Measurements from ENCODE around the gene KIAA0753.
"Not testable (repeated sequence)": the region's sequence is repeated elsewhere in the genome, so short reads cannot be mapped to it uniquely, and the experiment has no call there.

KIAA0753 gene

GRCh38 chr17:6596941-6597340 lies 43.6 kb downstream of the KIAA0753 start:
- DNase-seq (ENCODE audit: low spot score): no peak

GRCh38 chr17:6596511-6596910 lies 44.0 kb downstream of the KIAA0753 start:
- DNase-seq (ENCODE audit: low spot score): no peak

- DNase-seq (ENCODE audit: low spot score): no peak
Measured at GRCh38 chr17:6596081-6596480, 44.4 kb downstream of the KIAA0753 start.

- DNase-seq (ENCODE audit: low spot score): not testable (repeated sequence)
Measured at GRCh38 chr17:6593371-6593770, 47.1 kb downstream of the KIAA0753 start.

GRCh38 chr17:6592173-6592572 lies 48.3 kb downstream of the KIAA0753 start:
- no peak for DNase-seq (ENCODE audit: low spot score)

GRCh38 chr17:6591599-6592158 lies 48.8 kb downstream of the KIAA0753 start:
- no peak for DNase-seq (ENCODE audit: low spot score)

- DNase-seq (ENCODE audit: low spot score): no peak
Measured at GRCh38 chr17:6589266-6589946, 51.1 kb downstream of the KIAA0753 start.

- DNase-seq (ENCODE audit: low spot score): no peak
Measured at GRCh38 chr17:6588165-6588564, 52.3 kb downstream of the KIAA0753 start.

- no peak for DNase-seq (ENCODE audit: low spot score)
Measured at GRCh38 chr17:6587310-6587709, 53.2 kb downstream of the KIAA0753 start.

GRCh38 chr17:6583411-6583810 lies 57.1 kb downstream of the KIAA0753 start:
- DNase-seq (ENCODE audit: low spot score): no peak

GRCh38 chr17:6580625-6581024 lies 59.9 kb downstream of the KIAA0753 start:
- DNase-seq (ENCODE audit: low spot score): no peak

GRCh38 chr17:6578491-6578890 lies 62.0 kb downstream of the KIAA0753 start:
- DNase-seq (ENCODE audit: low spot score): no peak

- DNase-seq (ENCODE audit: low spot score): peak; percentile 44
Measured at GRCh38 chr17:6577686-6578263, 62.7 kb downstream of the KIAA0753 start.

- DNase-seq (ENCODE audit: low spot score): no peak
Measured at GRCh38 chr17:6576038-6576785, 64.3 kb downstream of the KIAA0753 start.

- DNase-seq (ENCODE audit: low spot score): no peak
Measured at GRCh38 chr17:6575596-6575988, 64.9 kb downstream of the KIAA0753 start.

- peak; percentile 40 for DNase-seq (ENCODE audit: low spot score)
Measured at GRCh38 chr17:6574687-6575595, 65.6 kb downstream of the KIAA0753 start.

- DNase-seq (ENCODE audit: low spot score): no peak
Measured at GRCh38 chr17:6573982-6574686, 66.4 kb downstream of the KIAA0753 start.

- not testable (repeated sequence) for DNase-seq (ENCODE audit: low spot score)
Measured at GRCh38 chr17:6573495-6573894, 67.0 kb downstream of the KIAA0753 start.

- no peak for DNase-seq (ENCODE audit: low spot score)
Measured at GRCh38 chr17:6572972-6573370, 67.5 kb downstream of the KIAA0753 start.

GRCh38 chr17:6571452-6571781 lies 69.1 kb downstream of the KIAA0753 start:
- no peak for DNase-seq (ENCODE audit: low spot score)

GRCh38 chr17:6570731-6571451 lies 69.6 kb downstream of the KIAA0753 start:
- no peak for DNase-seq (ENCODE audit: low spot score)

Data from iPS-NIHi11 (cell line).